Occipital lobe (tissue), 2 donors: Measurements from ENCODE around the gene ZDHHC12. TPM values are rescaled to one million over a fixed set of nuclear protein-coding genes. Genes with fewer than 3 reads are reported as not detected.

ENCODE experiments used
- DNase-seq: peaks from one replicate; lab custom pipeline; 2025; lab: John Stamatoyannopoulos, UW
- total RNA-seq: library from RNA; depleted of rRNA; stranded (reverse); fragments of >200 nt; gene quantifications from one replicate; pipeline ENCODE4 v1.2.3, GENCODE V29; 2014

ZDHHC12 gene, protein sequence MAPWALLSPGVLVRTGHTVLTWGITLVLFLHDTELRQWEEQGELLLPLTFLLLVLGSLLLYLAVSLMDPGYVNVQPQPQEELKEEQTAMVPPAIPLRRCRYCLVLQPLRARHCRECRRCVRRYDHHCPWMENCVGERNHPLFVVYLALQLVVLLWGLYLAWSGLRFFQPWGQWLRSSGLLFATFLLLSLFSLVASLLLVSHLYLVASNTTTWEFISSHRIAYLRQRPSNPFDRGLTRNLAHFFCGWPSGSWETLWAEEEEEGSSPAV
- 0.94 TPM for total RNA-seq

DNA sequence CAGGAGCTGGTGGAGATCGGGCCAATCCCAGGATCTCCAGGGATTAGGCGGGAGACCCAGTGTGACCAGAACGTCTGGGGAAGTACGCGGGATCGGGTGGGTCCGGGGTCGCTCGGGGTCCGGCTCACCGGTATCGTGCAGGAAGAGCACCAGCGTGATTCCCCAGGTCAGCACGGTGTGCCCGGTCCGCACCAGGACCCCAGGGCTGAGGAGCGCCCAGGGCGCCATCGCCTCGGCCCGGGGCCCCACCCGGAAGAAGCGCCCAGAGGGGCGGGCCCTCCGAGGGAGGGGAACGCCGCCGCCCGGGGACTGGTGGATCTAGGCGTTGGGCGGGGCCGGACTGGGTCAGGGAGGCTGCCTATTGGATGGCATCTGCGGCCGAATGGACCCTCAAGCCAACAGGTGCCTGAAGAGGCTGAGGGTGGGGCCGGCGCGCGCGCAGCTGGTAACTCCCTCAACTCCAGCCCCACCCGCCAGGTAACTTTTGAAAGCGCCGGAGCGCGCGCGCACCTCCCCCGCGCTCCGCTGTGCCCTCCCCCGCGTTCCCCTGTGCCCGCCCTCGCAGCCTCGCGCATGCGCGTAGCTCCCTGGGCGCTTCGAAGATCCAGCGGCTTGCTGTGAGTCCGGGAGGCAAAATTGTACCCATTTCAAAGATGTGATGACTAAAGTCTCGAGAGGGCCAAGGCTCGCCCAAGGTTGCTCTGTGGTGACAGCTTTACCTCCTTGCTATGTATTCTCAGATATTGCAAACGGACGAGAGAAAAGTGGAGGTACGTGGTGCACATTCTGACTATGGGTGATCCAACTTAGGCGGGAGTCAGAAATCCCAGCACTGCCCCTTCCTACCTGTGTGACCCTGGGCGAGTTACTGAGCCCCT lies at the start of gene ZDHHC12:
Gene ZDHHC12, minus strand, starts transcription at position 262 of the 878 bp plus-strand sequence. Its CDS starts 34 bp downstream, at position 228.
- peak; percentile 82 for DNase-seq

DNA sequence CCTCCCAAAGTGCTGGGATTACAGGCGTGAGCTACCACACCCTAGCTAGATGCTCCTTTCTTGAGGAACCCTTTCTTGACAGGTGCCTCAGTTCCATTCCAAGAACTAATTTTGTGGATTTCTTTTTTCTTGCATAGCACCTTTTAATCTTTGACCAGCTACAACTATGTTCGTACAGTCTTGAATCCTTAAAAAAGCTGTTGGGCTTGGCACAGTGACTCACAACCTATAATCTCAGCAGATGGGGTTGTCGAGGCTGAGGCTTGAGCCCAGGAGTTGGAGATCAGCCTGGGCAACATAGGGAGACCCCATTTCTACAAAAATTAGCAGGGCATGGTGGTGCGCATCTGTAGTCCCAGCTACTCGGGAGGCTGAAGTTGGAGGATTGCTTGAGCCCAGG lies 49.1 kb upstream of the ZDHHC12 start:
- DNase-seq, result no peak

DNA sequence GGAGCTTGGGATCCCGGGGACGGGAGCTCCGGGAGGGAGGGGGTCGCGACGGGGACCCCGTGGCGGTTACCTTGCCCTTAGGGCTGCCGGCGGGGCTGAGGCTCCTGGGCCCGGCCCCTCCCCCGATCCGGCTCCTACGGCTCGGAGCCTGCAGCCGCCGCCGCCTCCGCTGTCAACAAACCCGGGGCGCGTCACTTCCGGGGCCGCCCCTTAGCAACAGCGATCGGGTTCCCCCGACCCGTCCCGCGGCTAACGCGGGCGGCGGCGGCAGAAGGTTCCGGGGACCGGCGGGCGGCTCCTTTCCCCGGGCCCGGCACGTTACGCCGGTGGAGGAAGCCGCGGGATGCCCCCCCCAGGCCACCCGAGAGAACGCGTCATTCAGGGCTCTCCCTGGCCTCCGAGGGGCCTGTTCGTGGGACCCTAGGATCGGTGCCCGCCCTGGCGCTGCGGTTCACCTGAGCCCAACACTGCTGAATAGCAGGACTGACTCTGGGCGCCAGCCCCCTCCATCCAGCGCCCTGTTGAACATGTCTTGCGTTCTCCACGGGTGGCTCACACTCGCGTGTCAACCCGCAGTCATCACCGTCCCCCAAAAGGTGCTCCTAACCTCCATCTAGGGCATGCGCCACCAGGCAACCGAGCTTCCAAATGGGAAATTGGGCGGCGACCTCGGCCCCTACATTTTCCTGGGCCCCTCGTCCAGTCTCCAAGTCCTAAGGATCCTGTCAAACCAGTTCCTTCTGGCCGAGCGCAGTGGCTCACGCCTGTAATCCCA lies 48.0 kb upstream of the ZDHHC12 start, which contains the start of gene ZER1:
Gene ZER1, minus strand, starts transcription at position 183 of the 775 bp plus-strand sequence. CDS start 16,362 bp downstream, outside the sequence.
- peak; percentile 87 for DNase-seq

DNA sequence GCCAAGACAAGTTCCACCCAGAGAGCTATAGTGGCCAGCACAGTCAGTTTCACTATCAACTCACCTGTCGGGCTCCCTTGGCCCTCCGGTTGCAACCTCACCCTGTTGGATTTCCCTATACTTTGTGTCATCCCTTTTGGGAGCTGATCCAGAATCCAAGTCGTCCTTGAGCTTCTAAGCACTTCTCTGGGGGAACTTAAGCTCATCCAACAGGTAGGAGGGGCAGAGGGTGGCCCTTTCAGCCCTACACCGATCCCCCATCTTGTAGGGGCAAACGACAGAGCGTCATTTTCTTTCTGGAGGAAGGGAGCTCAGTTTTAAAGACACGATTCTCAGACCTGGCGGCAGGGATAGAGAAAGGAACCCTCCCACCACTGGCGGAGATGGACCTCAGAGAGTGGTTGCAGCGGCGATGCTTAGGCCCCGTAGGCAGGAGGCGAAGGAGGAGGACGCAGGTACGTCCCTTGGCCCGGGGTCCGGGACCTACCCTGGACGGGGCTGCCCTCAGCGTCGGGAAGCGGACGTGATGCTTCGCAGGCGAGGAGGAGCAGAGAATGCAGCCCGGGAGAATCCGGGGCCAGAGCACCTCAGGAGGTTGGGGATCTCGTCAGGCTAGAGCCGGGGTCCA lies 47.3 kb upstream of the ZDHHC12 start:
- no peak for DNase-seq

DNA sequence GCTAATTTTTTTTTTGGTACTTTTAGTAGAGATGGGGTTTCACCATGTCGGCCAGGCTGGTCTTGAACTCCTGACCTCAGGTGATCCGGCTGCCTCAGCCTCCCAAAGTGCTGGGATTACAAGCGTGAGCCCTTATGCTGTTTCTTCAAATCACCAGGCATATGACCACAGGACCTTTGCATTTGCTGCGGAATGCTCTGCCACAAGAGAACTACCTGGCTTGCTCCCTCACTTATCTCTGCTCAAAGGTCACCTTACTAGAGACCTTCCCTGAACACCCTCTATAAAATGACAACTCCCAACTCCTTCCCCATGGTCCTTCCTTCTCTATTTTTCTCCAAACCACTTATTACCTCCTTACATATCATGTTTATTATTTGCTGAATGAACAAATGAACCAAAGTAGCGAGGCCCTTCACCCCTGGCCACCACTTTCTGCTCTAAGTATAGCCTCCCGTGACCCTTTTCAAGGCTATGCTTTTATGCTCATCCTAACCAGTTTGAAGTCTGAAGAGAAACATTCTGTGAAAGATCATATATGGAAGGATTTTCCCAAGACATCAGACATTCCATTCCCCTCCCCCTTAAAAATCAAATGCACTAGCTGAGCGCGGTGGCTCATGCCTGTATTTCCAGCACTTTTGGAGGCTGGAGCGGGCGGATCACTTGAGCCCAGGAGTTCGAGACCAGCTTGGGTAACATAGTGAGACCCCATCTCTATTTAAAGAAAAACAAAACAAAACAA lies 46.5 kb upstream of the ZDHHC12 start:
- DNase-seq, result no peak

DNA sequence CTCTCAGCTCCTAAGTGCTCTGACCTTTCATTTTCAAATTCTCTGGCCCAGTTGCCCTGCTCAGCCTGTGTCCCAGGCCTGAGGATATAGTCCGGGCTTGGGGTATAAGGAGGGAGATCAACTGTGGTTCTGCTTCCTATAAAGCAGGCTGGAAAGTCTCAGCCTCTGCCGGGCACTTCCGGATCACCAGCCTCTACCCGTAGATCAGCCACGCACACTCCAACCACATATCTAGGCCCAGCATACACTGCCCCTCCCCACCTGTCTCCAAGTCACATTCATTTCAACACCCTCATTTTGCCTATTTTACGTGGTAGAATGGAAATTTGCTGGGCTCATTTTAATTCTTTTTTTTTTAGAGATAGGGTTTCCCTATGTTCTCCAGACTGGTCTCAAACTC lies 44.7 kb upstream of the ZDHHC12 start:
- DNase-seq, result no peak

DNA sequence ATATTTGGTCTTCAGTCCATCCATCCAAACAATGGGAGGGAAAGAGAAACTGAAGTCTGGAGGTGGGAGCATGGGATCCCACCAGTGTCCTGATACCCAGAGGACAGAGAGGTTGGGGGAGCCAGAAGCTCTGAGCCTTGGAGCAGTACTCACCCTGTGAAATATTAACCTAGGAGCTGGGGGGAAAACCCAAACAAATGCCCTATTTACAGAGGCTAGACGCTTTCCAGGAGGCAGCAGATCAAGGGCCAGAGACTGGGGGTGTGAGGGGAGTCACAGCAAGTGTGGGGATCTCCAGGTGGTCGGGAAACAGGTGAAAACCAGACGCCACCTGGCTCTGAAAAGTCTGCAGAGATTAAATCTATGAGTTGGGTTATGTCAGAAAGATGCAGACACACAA lies 41.6 kb upstream of the ZDHHC12 start:
- DNase-seq, result no peak

DNA sequence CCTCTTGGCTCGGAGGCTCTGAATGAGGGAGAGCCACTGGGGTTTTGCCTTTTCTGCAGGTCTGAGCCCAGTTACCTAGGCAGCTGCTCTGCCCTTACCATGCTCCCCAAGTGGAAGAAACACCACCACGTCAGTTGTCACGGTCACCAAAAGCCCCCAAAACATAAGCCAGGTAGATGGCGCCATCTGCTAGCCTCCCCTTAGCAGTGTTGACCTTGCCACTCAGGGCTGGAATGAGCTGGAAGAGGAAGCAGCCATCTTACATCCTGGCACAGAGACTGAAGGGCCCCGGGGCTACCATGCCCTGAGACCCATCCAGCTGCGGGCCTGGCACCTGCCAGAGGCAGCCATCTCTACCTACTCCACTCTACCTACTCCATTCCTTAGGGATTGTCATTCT lies 40.4 kb upstream of the ZDHHC12 start:
- no peak for DNase-seq

DNA sequence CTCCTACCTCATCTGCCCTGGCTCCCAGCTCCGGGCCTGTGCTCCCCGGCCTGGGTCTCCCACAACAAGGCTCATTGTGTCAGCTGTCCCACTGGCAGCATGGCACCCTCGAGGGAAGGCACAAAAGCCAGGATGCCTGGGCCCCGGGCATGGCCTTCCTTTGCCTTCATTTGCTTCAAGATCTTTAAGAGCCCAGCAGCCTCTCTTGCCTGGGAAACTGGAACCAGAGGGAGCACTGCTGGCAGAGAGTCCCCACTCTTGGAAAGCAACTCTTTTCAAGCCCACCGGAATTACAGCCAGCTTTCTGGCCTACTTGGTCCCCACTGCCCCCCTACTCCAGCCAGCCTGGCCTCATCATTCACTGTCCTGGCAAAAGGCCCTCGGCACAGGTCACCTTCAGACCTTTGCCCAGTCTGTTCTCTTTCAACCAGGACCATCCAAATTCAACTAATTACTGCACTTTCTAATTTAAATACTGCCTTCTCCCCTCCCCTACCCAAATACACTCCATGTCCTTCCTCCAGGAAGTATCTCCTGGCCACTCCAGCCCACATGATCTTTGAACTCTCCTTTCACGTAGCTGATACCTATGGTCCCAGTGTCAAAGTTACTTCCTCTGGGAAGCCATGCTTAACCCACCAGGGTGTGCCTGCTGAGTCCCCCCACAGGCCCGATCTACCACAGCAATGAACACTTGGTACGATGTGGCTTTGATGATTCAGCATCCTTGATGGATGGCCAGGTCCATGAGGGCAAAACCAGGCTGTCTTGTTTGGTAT lies 38.9 kb upstream of the ZDHHC12 start:
- DNase-seq, result no peak

DNA sequence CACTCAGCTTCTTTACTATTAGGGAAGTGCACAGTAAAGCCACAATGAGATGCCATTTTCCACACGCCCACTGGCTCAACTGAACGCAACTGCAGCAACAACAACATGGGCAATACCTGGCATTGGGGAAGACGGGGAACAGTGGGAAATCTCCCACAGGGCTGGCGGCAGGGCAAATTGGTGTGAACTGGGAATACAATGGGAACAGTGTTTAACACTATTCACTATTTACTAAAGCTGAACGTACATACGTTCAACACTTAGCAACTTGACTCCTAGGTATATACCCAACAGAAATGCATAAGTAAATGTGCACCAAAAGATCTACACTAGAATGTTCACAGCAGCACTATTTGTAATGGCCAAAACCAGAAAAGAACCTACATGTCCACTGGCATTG lies 33.7 kb upstream of the ZDHHC12 start:
- no peak for DNase-seq

DNA sequence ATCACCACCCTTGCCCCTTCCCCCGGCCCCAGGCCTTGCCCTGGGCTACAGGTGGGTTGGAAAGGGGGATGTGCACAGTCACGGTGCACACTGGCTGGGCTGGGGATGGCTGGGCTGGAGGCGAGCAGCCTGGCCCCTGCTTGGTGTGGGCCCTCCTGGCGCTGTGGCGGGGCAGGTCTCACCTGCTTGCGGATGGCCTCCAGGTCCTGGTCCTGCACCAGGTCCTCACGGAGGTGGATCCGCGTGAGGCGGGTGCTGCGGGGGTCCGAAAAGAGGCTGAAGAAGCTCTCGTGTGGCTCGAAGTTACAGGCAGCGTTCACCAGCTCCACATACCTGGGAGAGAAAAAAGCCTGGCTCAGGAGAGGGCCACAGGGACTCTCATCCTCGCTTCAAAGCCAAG lies 29.7 kb upstream of the ZDHHC12 start:
- DNase-seq, result no peak

DNA sequence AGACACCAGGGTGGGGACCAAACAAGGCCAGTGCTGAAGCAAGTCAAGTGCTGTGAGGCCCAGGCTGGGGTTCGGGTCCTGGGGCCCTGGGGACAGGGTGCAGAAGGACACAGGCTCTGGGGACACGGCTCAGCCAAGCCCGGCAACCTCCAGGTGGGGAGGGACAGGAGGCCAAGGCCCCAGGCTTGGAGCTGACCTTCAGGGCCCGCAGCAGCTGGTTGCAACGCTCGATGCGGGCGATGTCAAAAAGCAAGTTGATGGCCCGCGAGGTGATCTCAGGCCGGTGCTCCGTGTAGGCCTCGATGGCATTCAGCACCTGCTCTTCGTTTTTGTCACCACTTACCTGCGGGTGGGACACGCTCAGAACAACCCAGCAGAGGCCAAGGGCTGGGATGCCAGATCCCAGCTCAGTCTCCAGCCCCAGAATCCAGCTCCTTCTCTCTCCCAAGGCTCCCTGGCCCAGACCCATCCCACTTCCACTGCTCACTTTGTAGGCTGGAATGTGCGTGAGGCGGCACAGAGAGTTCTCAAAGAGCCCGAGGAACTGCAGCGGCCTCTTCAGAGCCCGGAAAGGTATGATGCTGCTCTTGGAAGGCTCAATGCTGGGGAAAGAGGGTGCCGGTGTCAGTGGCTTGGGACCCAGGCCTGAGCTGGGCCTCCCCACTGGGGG lies 27.1 kb upstream of the ZDHHC12 start:
- DNase-seq, result no peak

DNA sequence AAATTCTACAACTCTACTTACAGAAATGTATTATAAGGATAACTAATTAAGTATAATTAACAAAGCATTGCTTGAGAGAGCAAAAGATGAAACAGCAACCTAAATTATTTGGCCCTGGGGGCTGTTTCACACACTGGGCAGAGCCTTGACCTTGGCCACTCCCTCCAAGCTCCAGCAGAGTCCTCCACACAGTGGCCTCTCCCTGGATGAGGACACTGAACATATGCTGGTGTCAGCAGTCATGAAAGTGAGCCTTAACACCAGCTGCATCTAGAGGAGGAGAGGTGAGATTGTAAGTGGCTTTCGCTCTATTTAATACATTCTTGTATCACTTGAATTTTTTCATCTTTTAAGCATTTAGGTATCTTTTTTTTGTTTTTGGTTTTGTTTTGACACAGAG lies 23.3 kb upstream of the ZDHHC12 start:
- DNase-seq, result no peak

DNA sequence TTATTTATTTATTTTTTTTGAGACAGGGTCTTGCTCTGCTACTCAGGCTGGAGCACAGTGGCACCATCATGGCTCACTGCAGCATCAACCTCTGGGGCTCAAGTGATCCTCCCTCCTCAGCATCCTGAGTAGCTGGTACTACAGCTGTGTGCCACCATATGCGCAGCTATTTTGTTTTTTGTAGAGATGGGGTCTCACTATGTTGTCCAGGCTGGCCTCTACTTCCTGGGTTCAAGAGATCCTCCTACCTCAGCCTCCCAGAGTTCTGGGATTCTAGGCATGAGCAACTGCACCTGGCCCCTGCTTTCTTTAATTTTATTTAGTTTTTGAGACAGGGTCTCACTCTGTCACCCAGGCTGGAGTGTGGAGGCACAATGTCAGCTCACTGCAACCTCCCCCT lies 19.5 kb upstream of the ZDHHC12 start:
- no peak for DNase-seq

DNA sequence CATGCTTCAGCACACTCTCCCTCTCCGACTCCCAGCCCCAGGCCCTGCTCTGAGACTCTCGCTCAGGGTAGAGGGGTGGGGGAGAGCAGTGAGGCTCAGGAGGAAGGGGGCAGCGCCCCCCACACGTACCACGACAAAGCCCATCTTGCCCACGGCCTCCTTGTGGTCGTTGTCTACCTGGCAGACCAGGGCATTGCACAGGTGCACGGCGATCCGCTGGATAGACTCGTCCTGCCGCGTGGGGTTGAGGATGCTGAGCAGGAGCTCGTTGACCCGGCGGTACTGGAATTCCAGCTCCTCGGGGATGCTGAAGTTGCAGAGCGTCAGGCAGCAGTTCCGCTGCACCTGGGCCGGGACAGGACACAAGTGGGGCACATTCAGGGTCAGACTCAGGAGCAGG lies 18.5 kb upstream of the ZDHHC12 start:
- no peak for DNase-seq

DNA sequence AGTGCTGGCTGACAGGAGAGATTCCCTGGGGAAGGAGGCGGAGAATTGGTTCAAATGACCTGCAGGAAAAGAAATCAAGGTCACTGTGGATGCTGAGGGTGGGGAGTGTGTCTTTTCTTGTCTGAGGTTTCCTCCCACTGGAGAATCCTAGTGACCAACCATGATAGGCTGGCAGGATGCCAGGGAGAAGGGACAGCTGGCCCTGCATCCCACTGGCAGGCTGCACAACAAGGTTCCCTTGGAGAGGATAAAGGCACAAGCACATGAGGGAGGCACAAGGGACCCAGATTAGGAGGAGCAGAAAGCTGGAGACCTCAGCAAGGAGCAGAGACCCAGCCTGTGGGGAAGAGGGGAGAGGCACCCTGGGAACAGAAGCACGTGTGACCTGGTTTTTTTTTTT lies 11.4 kb upstream of the ZDHHC12 start:
- peak; percentile 10 for DNase-seq

DNA sequence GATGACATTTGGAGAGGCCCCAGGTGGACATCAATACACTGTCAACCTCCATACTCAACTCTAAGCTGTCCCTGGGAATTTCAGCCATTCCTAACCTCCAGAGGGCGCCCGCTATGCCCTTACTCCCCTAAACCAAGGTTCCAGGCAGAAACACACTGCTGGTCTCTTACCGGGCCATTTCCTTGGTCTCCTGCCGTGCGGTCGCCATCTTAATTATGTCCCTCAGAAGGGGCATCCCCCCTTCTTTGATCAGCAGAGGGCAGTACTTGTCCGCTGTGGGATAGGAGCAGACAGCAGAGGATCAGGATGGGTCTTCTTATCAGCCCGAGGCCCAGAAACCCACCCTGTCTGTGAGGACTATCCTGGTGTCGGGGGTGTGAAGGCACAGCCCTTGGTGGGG lies 9.3 kb upstream of the ZDHHC12 start:
- DNase-seq, result peak; percentile 21

DNA sequence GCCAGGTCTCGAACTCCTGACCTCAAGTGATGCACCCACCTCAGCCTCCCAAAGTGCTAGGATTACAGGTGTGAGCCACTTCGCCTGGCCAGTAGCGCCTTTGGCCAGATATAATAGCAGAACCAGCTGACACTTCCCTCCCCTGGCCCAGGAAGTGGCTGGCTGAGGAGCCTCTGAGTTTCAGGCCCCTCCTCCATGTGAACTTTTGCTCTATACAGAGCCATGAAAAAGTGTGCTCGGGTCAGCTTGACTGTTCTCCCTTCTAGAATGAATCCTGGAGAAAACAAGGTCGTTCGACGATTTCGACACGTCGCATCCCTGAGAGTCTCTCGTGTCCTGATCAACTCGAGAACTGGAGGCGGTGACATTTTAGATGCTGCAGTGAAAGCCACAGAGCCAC lies 8.6 kb upstream of the ZDHHC12 start:
- DNase-seq, result no peak

DNA sequence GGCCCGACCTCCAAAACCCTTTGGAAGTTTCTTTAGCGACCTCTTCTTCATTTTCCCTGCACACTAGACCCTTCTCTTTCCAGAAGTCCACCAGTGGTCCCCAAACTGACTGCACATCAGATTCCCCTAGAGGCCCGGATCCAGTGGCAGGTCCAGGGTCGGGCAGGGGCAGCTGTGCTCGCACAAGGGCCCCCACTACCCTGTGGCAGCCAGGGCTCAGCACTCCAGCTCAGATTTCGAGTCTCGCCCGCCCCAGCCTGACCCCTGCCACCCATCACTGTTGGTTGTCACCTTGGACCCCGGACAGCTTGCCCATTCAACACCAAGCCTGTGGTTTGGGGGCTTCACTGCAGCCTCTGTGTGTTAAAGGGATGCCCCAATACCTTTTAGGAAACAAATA lies 7.8 kb upstream of the ZDHHC12 start:
- no peak for DNase-seq
